ENCODE measurements around the gene IL16.

DNA sequence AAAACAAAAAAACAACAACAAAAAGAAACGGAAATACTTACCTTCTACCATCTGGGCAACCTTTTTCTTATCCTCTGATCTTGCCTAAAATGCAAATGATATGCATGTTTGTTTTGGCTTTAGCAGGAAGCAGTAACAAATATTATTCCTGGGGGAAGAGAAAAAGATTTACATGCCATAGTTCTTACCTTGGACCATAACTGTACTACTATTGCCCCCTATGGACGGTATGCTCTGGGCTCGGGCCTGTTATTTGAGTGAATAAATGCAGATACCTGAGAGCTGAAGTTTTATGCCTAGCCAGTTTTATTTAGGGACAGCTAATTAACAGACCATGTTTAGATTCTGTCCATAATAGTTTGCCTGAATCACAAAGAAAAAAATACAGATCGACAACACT, 139.9 kb downstream of the IL16 start:
- TF ChIP-seq POLR2AphosphoS5 (IDR thresholded peaks at IDR 0.05; ENCODE audit: low read depth, low read length) (no peak), TAF1 (IDR thresholded peaks at IDR 0.05; ENCODE audit: borderline replicate concordance, insufficient read depth, low read length) (no peak)
